COLO668 (cell line): Measurements from ENCODE around the gene PRR23B.
"Not testable (repeated sequence)": the region's sequence is repeated elsewhere in the genome, so short reads cannot be mapped to it uniquely, and the experiment has no call there.

ENCODE experiments used
- DNase-seq: peaks from one replicate; lab custom pipeline; 2025; ENCODE audit not compliant: unreplicated experiment; lab: John Stamatoyannopoulos, UW

The PRR23B gene

GRCh38 chr3:139020868-139021234 is at the start of gene PRR23B:
TSS of gene PRR23B (minus strand) at chr3:139020926. CDS start at chr3:139020661, 265 bp downstream.
- DNase-seq: no peak

DNA sequence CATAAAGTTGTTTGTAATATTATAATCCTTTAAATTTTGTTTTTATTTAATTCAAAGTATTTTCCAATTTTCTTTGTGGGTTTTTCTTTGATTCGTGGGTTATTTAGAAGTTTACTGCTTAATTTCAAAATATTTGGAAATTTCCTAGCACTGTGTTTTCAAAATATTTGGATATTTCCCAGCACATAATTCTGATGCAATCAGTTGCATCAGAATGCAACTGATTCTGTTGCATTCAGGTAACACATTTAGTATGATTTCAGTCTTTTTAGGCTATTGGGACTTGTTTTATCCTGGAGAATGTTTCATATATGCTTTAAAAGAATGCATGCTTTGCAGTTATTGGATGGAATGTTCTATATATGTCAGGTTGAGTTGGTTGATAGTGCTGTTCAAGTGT is 42.2 kb upstream of the PRR23B start:
- DNase-seq: no peak

GRCh38 chr3:139052802-139053600 is 32.3 kb upstream of the PRR23B start:
- DNase-seq: no peak

DNA sequence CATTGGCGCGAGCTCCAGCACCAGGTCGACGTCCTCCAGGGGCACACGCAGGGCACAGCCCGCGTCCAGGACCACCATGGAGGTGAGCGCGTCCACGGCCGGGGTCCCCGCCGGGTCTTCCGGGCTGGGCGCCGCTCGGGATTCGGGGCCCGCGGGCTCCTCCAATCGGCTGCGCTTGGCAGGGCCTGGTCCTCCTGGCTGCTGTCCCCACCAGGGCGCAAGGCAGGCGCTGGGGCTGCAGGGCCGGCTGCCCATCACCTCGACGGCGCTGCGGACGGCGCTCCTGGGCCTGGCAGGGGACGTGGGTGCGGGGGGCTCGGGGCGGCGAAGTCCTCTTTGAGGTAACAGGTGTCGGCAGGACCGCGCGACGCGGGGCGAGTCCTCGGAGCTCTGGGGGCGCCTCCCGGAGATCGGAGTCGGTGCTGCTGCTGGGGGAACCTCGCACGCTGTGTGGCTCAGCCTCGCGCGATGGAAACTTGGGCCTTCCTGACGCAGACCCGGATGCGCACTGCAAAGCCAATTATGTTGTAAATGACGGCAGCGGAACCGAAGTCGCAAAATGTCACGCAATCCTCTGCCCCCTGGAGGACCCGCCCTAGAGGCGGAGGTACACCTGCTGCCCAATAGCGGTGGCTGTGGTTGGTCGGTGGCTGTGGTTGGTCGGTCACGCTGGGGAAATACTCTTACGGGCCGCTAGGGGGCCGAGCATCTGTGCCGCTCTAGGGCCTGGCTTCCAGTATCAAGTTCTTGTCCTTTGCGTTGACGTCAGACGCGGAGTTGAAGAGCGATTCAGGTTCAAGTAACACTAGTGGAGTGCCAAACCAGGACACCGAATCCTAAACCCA is 23.9 kb upstream of the PRR23B start, which contains the start of gene PRR23C:
Gene PRR23C (minus strand): TSS at position 527 of the 845 bp plus-strand sequence. CDS start 272 bp downstream, at position 255.
- no peak for DNase-seq

DNA sequence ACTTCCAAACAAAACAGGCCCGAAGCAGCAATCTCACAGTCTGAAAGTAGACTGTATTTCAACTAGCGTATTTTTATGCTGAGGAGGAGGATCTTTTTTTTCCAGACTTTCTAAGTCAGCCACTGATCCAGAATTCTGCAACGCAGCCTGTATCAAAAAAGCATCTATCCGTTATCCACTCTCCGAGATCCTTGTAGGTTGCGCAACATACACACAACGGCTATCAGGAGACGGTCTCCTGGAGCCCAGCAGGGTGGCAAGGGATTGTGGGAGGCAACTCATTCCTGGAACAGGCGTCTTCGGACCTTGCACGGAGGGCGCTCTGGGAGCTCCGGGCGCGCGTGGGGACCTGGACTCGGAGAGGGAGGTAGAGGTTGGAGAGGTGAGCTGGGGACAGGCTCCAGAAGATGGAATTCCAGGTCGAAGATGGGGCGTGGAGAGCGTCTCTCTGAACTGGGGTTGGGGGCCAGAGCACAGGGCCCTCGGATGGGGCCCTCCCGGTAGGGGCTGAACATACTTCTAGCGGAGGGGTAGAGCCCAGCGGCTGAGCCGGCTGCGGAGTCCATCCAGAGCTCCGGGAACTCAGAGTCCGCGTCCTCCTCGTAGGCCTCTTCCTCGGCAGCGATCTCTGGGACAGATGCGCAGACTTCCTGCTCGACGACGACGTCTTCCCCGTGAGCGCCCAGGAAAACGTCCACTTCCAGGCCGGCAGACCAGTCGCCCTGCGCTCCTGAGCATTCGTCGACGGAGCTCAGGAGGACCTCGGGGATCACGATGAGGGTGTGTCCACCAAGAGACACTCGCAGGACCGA is 23.0 kb upstream of the PRR23B start:
- DNase-seq: no peak

- no peak for DNase-seq
These were observed 16.8 kb upstream of the PRR23B start for GRCh38 chr3:139037478-139037877.

GRCh38 chr3:139032326-139033002 is 11.7 kb upstream of the PRR23B start:
- no peak for DNase-seq

GRCh38 chr3:139030576-139030975 is 9.8 kb upstream of the PRR23B start:
- DNase-seq: not testable (repeated sequence)

- no peak for DNase-seq
These were observed 4.2 kb upstream of the PRR23B start for GRCh38 chr3:139024968-139025367.

- no peak for DNase-seq
These were observed 474 bp downstream of the PRR23B start for GRCh38 chr3:139020036-139020867.

DNA sequence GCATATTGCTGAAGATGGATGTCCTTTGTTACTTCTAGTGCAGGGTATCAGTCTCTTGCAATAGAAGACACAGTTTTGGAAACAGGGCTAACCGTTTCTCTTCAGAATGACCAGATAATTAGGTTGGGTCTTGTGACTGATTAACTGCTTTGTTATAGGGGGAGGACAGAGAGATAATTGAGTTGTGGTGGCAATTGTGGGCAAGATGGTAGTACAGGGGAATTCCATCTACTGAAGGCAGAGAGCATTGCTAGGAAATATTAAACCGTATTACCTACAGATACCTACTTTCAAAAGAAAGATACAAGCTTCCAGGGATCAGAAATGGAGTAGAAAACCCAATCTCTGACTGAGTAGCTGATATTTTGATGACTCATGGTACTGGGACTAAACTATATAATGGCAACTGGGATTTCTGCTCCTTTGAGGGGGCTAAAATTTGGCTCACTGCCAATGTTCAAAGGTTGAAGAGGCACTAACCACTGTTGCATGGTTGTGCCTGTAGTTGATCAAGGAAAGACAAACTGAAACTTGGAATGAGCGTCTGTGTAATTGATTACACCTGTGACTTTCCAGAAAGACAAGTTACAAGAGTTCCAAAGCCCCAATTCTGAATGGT is 4.2 kb downstream of the PRR23B start:
- DNase-seq: no peak

GRCh38 chr3:139006051-139006716 is 14.5 kb downstream of the PRR23B start, which contains the start of gene PRR23A:
TSS of gene PRR23A (minus strand) at chr3:139006268. CDS start at chr3:139006268, 0 bp downstream.
- DNase-seq: no peak

DNA sequence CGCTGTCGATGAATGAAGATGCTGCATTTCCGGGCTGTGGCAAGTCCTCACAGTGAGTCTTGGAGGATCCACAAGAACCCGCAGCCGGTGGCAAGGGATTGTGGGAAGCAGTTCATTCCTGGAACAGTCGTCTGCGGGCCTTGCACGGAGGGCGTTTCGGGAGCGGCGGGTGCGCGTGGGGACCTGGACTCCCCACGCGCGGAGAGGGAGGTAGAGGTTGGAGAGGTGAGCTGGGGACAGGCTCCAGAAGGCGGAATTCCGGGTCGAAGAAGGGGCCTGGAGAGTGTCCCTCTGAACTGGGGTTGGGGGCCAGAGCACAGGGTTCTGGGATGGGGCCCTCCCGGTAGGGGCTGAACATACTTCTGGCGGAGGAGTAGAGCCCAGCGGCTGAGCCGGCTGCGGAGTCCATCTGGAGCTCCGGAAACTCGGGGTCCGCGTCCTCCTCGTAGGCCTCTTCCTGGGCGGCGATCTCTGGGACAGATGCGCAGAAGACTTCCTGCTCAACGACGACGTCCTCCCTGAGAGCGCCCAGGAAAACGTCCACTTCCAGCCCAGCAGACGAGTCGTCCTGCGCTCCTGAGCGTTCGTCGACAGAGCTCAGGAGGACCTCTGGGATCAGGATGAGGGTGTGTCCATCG is 15.3 kb downstream of the PRR23B start:
- DNase-seq: no peak

DNA sequence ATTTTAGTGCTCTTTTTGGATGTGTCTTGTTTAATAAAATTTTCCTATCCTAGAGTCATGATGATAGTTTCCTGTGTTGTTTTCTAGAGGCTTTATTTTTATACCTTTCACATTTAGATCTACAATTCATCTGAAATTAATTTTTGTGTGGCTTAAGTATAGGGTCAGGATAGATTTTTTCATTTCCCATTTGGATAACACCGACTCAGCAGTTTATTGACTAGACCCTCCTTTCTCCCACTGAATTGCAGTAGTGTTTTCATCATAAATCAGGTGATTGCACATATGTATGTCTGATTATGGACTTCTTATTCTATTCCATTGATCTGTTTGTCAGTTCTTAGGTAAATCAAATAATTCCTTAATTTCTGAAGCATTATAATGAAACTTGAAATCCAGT is 25.0 kb downstream of the PRR23B start:
- DNase-seq: no peak

DNA sequence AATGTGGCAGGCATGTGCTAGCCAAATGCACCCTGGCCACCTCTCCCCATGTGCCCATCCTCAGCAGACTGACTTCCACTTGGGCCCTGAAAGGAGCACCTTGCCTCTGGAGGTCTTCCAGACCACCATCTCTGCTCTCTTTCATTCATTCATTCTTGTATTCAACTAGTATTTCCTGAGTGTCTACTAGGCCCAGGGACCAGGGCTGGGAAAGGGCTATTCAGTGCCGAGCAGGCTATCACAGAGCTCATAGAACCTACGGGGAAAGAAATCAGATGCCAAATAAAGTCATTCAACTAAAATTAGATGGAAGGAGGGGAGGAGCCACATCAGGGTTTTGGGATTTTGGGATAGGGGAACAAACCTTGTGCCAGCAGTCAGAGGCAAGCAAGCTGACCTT is 33.5 kb downstream of the PRR23B start:
- DNase-seq: no peak

GRCh38 chr3:138985932-138986331 is 34.8 kb downstream of the PRR23B start:
- no peak for DNase-seq

- no peak for DNase-seq
These were observed 35.9 kb downstream of the PRR23B start for GRCh38 chr3:138984816-138985215.

DNA sequence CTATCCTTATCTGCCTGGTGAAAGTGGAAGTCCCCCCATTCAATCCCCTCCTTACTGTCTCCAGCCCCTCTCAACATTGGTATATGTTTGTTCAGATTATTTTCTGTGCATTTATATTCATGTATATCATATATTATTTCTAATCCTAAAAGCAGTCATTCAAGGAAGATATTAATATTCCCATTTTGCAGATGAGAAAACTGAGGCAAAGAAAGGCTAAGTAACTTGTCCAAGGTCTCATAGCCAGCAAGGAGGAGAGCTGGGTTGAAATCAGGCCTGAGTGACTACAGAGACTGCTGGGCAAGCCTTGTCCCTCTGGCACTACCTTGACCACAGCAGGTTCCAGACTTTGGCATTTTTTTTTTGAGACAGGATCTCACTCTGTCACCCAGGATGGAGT is 44.7 kb downstream of the PRR23B start:
- no peak for DNase-seq
